DMS 273 (cell line): ENCODE measurements around the gene NUTM2F.
"Not testable (repeated sequence)": the region's sequence is repeated elsewhere in the genome, so short reads cannot be mapped to it uniquely, and the experiment has no call there.

Experiments
- DNase-seq: peaks from one replicate; lab custom pipeline; 2025; ENCODE audit not compliant: unreplicated experiment; lab: John Stamatoyannopoulos, UW

NUTM2F gene, protein sequence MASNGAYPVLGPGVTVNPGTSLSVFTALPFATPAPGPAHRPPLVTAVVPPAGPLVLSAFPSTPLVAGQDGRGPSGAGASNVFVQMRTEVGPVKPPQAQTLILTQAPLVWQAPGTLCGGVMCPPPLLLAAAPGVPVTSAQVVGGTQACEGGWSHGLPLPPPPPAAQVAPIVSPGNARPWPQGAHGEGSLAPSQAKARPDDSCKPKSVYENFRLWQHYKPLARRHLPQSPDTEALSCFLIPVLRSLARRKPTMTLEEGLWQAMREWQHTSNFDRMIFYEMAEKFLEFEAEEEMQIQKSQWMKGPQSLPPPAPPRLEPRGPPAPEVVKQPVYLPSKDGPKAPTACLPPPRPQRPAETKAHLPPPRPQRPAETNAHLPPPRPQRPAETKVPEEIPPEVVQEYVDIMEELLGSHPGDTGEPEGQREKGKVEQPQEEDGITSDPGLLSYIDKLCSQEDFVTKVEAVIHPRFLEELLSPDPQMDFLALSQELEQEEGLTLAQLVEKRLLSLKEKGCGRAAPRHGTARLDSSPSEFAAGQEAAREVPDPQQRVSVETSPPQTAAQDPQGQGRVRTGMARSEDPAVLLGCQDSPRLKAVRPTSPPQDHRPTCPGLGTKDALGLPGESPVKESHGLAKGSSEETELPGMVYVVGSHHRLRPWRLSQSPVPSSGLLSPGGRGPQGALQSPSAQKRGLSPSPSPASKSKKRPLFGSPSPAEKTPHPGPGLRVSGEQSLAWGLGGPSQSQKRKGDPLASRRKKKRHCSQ

GRCh38 chr9:94328544-94328943 is at the start of gene NUTM2F:
Gene NUTM2F, minus strand, starts transcription at chr9:94328644. Its CDS starts 21 bp downstream, at chr9:94328623.
- DNase-seq = not testable (repeated sequence)

DNA sequence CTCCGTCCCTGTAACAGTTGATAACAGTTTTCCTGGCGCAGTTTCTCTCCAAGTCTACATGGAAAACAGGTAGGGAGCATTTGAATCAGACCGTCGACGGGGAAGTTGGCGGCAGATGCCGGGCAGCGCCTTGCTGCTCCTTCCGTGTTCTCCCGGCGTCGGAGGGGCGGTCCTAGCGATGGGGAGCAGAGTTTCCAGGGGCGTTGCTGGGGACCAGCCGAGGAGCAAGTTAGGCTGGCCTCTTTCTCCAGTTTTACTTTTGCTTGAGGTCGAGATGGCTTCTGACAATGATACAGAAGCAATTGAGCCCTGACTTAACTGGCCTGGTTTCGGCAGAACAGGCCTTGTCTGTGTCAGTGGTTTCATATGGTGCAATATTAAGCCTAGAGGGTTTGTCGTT is 46.8 kb upstream of the NUTM2F start:
- peak; percentile 22 for DNase-seq

DNA sequence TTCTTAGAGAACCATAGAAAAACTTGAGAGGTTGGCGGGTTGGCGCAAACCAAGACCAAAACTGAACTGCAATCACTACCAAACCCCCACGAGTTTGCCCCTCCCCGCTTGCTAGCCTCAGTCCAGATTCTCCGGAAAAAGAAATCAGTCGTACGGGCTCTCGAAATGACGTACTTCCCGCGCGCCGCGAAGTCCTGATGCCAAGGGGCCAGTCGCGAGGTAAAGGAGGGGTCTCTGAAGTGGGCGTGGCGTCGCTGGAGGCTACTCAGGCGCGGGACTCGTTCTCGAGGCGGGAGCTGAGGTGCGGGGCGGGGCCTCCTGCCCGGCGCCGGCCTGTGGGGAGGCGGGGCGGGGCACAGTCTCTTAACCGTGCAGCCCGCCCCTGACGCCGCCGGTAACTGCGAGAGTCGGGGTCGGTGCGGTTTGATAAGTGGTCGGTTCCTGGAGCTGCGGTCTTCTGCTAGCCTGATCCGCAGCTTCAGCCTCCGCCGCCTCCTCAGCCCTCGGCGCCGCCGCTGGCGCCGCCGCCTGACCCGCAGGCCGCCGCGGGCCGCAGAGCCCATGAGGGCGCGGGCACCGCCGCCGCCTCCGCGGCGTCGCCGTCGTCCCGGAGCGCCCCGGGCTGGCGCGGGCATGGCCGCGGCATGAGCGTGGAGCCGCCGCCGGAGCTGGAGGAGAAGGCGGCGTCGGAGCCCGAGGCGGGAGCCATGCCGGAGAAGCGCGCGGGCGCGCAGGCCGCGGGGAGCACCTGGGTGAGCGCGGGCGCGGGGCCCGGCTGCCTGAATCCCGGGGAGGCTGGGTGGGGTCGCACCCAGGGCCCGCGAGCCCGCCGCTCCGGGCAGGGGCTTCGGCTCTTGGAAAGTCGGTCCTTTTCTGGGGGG is 46.0 kb upstream of the NUTM2F start:
- peak; percentile 98 for DNase-seq

GRCh38 chr9:94373779-94374175 is 45.3 kb upstream of the NUTM2F start:
- DNase-seq = not testable (repeated sequence)

DNA sequence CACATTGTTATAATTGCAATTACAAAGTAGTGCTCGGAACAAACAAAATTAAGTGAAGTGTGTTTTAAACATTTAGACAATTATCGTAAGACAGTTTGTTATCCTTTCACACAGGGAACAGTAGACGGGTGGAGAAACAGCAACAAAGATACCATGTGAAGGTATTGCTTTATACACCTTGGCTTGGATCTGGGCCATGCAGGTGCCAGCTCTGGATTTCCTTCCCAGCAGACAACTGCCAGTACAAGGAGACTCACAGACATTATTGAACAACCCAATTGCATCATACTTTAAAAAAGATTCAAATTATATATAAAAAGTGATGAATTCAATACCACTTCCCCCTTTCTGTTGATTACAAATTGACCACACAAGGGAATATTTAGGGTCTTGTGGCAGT is 41.8 kb upstream of the NUTM2F start:
- DNase-seq = not testable (repeated sequence)

DNA sequence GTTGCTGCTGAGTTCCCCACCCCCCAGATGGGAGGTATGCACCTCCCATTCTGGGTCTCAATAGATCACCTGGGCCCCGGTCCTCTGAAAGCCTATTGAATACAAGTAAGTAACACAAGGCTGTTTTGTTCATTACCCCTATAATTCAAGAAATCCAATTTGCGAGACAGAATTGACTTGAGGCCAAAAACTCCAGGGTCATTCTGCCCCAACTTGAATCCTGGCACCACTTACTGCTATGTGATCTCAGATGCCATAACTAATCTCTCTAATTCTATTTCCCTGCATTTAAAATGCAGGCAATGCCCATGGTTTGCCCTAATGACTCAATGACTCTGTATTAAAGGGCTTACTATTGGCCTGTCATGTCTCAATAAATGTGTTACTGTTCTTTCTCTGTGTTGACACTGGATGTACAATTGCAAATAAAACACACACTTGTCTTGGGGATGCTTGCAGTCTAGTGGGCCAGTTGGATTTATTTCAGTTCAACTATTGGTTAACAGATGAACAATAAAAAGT is 35.7 kb upstream of the NUTM2F start:
- not testable (repeated sequence) for DNase-seq

DNA sequence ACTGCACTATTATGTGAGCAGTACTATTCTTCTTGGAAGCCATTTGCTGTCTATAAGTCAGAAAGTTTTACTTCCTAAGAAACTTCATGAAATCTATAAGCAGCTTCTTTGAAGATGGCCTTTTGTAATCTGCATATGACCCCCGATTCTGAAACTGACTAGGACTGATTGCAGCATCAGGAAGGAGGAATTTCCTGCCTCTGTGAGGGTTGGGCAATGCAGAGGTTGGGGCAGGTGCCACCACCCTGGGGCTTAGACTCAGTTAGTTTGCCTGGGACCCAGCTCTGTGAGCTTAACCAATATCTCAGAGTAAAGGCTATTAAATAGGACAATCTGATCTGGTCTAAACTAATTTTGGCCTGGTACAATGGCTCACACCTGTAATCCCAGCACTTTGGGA is 28.7 kb upstream of the NUTM2F start:
- not testable (repeated sequence) for DNase-seq

- not testable (repeated sequence) for DNase-seq
These were observed 23.7 kb upstream of the NUTM2F start for GRCh38 chr9:94351901-94352723.

GRCh38 chr9:94348754-94349153 is 20.3 kb upstream of the NUTM2F start:
- not testable (repeated sequence) for DNase-seq

DNA sequence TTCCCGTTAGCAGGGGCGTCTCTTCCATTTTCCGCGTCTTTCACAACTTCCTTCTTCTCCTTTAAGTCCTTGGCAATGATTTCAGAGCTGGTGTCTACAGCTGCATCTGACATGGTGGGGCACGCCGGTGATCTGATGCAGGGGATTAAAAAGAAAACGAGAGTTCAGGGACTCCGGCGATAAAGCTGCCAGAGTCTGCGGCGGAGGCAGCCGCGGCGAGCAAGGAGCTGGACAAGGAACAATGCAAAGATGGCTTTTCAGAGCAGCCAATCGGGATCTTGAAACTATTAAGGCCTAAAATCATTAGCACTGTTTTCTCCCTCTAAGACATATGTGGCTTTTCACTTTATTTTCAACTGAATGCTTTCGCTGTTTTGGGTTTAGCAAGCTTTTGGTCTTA is 19.0 kb upstream of the NUTM2F start:
- not testable (repeated sequence) for DNase-seq

DNA sequence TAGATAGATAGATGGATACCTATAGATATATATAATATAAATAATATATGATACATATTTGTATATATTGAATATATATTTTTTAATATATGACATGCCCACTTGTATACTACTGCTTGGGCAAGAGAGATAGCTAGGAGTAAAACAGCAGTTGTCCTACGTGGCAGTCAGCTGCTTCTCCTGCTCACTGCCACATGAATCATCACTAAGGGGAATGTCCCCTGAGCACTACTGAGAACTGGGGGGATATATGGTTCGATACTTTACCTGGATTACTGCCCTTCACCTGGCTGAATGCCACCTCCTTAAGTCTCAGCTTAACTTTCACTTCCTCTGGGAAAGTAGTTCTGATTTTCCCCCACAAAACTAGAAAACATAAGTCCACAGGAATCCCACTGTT is 13.3 kb upstream of the NUTM2F start:
- DNase-seq = not testable (repeated sequence)

- DNase-seq = not testable (repeated sequence)
These were observed 12.3 kb upstream of the NUTM2F start for GRCh38 chr9:94340750-94341149.

GRCh38 chr9:94339657-94340056 is 11.2 kb upstream of the NUTM2F start:
- not testable (repeated sequence) for DNase-seq

GRCh38 chr9:94338723-94339122 is 10.3 kb upstream of the NUTM2F start:
- DNase-seq = not testable (repeated sequence)

DNA sequence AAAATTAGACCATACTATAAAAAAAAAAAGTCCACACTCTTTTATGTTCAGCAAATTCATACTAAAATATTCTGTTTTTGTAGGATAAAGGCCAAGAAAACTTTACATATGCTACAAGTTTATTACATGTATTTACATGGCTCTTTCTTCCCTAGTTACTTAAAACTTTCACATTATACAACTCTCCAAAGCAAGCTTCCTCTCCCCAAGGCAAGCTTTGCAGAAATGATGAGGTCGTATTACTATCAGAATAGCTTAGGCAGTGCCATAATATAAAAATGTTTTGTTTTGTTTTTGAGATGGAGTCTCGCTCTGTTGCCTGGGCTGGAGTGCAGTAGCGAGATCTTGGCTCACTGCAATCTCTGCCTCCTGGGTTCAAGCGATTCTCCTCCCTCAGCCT is 8.0 kb upstream of the NUTM2F start:
- DNase-seq = not testable (repeated sequence)

GRCh38 chr9:94325583-94325982 is 2.9 kb downstream of the NUTM2F start:
- DNase-seq = not testable (repeated sequence)

- DNase-seq = not testable (repeated sequence)
These were observed 5.2 kb downstream of the NUTM2F start for GRCh38 chr9:94323153-94323798.

DNA sequence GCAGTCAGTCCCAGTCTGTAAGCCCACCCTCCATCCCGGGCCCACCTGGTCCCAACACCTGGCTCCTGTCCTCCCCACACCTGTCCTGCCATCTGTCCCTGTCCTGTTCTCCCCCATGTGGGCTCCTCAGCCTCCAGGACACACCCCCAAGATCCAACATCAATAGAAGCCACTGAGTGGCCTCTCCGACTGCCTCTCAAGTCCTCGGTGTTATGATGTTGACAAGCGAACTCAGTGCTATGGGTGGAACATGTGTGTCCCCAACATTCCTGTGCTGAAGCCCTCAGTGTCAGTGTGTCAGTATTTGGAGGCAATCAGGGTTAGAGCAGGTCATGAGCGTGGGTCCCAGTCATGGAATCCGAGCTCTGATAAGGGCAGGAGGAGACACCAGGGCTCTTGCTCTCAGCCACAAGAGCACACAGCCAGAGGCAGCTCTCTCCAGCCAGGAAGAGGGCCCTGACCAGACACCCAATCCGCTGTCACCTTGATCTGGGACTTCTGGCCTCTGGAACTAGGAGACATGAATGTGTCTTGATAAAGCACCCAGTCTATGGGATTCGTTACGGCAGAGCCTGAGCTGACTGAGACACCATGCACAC is 6.0 kb downstream of the NUTM2F start:
- DNase-seq = not testable (repeated sequence)
